ENCODE data around the gene ANKRD53.

GRCh38 chr2:70936979-70937811 lies 41.2 kb upstream of the ANKRD53 start:
- no peak for TF ChIP-seq CTCF (conservative IDR thresholded peaks at IDR 0.05 in 1 of 2, IDR thresholded peaks at IDR 0.05 in 1 of 2; ENCODE audit: extremely low read depth in 1 of 2, insufficient read depth in 1 of 2, low read depth in 1 of 2, low read length in 2 of 2)
- no peak for TF ChIP-seq EZH2 (IDR thresholded peaks at IDR 0.05; ENCODE audit: borderline replicate concordance, low read length)

Measured in mammary epithelial cell (primary cell).